Activated CD8-positive, alpha-beta memory T cell treated with anti-CD3 and anti-CD28 coated beads, Interleukin-2, amount 50 U/mL, for 48 hours (primary cell): ENCODE results near the gene LGR5.
A peak's percentile ranks its signal among the peaks of the same experiment; 100 is the strongest.

Source experiments
- DNase-seq: peaks from one replicate; pipeline ENCODE4 v3.0.0-alpha.2; 2020

The LGR5 gene

GRCh38 chr12:71439613-71440344 is at the start of gene LGR5:
Gene LGR5, plus strand, starts transcription at chr12:71439798. Its CDS starts 283 bp downstream, at chr12:71440081.
- peak; percentile 57 for DNase-seq

- no peak for DNase-seq
Measured at GRCh38 chr12:71392521-71393145, 47.0 kb upstream of the LGR5 start.

- DNase-seq = no peak
Measured at GRCh38 chr12:71393625-71394024, 46.0 kb upstream of the LGR5 start.

GRCh38 chr12:71397433-71397954 is 42.1 kb upstream of the LGR5 start:
- DNase-seq = no peak

GRCh38 chr12:71399197-71399596 is 40.4 kb upstream of the LGR5 start:
- DNase-seq = no peak

GRCh38 chr12:71400481-71400880 is 39.1 kb upstream of the LGR5 start:
- DNase-seq = no peak

GRCh38 chr12:71405884-71406283 is 33.7 kb upstream of the LGR5 start:
- no peak for DNase-seq

GRCh38 chr12:71407732-71408131 is 31.9 kb upstream of the LGR5 start:
- no peak for DNase-seq

- no peak for DNase-seq
Measured at GRCh38 chr12:71410844-71411243, 28.8 kb upstream of the LGR5 start.

GRCh38 chr12:71411635-71412034 is 28.0 kb upstream of the LGR5 start:
- no peak for DNase-seq

GRCh38 chr12:71415336-71416231 is 24.0 kb upstream of the LGR5 start:
- DNase-seq = no peak

- no peak for DNase-seq
Measured at GRCh38 chr12:71417181-71417580, 22.4 kb upstream of the LGR5 start.

GRCh38 chr12:71420775-71421406 is 18.7 kb upstream of the LGR5 start:
- no peak for DNase-seq

GRCh38 chr12:71425568-71426299 is 13.9 kb upstream of the LGR5 start:
- DNase-seq = no peak

GRCh38 chr12:71426300-71427047 is 13.1 kb upstream of the LGR5 start:
- DNase-seq = no peak

- DNase-seq = no peak
Measured at GRCh38 chr12:71430756-71431155, 8.8 kb upstream of the LGR5 start.

- no peak for DNase-seq
Measured at GRCh38 chr12:71431991-71432390, 7.6 kb upstream of the LGR5 start.

- no peak for DNase-seq
Measured at GRCh38 chr12:71432936-71433335, 6.7 kb upstream of the LGR5 start.

- no peak for DNase-seq
Measured at GRCh38 chr12:71436696-71437095, 2.9 kb upstream of the LGR5 start.

GRCh38 chr12:71438670-71439361 is 782 bp upstream of the LGR5 start:
- no peak for DNase-seq

GRCh38 chr12:71439362-71439612 is 311 bp upstream of the LGR5 start:
- no peak for DNase-seq
